ENCODE data around the gene TPGS1. TPM values are rescaled to one million over a fixed set of nuclear protein-coding genes. Genes with fewer than 3 reads are reported as not detected.

TPGS1 gene
- total and polyA plus RNA-seq, 2 of the 8 experiments (the other 6 are each of a cell fraction or from before 2014, with no cell fraction given): 9.1 to 10.6 TPM

DNA sequence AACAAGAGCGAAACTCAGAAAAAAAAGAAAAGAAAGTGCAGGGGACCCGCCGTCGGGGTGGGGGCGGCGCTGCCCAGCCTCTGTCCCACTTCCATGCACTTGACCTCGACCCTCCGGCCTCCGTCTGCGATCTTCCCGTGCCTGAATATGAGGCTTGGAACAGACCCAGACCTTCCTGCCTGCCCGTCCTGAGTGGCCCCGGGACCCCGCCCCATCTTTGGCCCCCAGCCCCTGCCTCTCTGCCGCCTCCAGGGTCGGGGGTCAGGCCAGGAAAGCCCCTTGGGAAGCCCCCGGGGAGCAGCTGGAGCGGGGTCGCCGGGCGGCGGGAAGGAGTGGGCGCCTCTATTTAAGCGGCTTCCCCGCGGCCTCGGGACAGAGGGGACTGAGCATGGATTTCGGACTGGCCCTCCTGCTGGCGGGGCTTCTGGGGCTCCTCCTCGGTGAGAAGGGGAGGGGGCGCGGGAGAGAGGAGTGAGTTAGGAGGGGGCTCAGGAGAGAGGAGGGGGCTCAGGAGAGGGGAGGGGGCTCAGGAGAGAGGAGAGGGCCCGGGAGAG is 11.1 kb upstream of the TPGS1 start, which contains the start of gene MADCAM1 (continued):
- TF ChIP-seq, protein P1, sequence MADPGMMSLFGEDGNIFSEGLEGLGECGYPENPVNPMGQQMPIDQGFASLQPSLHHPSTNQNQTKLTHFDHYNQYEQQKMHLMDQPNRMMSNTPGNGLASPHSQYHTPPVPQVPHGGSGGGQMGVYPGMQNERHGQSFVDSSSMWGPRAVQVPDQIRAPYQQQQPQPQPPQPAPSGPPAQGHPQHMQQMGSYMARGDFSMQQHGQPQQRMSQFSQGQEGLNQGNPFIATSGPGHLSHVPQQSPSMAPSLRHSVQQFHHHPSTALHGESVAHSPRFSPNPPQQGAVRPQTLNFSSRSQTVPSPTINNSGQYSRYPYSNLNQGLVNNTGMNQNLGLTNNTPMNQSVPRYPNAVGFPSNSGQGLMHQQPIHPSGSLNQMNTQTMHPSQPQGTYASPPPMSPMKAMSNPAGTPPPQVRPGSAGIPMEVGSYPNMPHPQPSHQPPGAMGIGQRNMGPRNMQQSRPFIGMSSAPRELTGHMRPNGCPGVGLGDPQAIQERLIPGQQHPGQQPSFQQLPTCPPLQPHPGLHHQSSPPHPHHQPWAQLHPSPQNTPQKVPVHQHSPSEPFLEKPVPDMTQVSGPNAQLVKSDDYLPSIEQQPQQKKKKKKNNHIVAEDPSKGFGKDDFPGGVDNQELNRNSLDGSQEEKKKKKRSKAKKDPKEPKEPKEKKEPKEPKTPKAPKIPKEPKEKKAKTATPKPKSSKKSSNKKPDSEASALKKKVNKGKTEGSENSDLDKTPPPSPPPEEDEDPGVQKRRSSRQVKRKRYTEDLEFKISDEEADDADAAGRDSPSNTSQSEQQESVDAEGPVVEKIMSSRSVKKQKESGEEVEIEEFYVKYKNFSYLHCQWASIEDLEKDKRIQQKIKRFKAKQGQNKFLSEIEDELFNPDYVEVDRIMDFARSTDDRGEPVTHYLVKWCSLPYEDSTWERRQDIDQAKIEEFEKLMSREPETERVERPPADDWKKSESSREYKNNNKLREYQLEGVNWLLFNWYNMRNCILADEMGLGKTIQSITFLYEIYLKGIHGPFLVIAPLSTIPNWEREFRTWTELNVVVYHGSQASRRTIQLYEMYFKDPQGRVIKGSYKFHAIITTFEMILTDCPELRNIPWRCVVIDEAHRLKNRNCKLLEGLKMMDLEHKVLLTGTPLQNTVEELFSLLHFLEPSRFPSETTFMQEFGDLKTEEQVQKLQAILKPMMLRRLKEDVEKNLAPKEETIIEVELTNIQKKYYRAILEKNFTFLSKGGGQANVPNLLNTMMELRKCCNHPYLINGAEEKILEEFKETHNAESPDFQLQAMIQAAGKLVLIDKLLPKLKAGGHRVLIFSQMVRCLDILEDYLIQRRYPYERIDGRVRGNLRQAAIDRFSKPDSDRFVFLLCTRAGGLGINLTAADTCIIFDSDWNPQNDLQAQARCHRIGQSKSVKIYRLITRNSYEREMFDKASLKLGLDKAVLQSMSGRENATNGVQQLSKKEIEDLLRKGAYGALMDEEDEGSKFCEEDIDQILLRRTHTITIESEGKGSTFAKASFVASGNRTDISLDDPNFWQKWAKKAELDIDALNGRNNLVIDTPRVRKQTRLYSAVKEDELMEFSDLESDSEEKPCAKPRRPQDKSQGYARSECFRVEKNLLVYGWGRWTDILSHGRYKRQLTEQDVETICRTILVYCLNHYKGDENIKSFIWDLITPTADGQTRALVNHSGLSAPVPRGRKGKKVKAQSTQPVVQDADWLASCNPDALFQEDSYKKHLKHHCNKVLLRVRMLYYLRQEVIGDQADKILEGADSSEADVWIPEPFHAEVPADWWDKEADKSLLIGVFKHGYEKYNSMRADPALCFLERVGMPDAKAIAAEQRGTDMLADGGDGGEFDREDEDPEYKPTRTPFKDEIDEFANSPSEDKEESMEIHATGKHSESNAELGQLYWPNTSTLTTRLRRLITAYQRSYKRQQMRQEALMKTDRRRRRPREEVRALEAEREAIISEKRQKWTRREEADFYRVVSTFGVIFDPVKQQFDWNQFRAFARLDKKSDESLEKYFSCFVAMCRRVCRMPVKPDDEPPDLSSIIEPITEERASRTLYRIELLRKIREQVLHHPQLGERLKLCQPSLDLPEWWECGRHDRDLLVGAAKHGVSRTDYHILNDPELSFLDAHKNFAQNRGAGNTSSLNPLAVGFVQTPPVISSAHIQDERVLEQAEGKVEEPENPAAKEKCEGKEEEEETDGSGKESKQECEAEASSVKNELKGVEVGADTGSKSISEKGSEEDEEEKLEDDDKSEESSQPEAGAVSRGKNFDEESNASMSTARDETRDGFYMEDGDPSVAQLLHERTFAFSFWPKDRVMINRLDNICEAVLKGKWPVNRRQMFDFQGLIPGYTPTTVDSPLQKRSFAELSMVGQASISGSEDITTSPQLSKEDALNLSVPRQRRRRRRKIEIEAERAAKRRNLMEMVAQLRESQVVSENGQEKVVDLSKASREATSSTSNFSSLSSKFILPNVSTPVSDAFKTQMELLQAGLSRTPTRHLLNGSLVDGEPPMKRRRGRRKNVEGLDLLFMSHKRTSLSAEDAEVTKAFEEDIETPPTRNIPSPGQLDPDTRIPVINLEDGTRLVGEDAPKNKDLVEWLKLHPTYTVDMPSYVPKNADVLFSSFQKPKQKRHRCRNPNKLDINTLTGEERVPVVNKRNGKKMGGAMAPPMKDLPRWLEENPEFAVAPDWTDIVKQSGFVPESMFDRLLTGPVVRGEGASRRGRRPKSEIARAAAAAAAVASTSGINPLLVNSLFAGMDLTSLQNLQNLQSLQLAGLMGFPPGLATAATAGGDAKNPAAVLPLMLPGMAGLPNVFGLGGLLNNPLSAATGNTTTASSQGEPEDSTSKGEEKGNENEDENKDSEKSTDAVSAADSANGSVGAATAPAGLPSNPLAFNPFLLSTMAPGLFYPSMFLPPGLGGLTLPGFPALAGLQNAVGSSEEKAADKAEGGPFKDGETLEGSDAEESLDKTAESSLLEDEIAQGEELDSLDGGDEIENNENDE (IDR thresholded peaks at IDR 0.05; ENCODE audit: insufficient replicate concordance, low read length): no peak
- TF ChIP-seq SP4 (IDR thresholded peaks at IDR 0.05; ENCODE audit: low read length) (no peak), BRCA1 (IDR thresholded peaks at IDR 0.05; ENCODE audit: low read depth, low read length) (no peak), CEBPB (IDR thresholded peaks at IDR 0.05; ENCODE audit: low read depth, low read length) (no peak), GTF2F1 (IDR thresholded peaks at IDR 0.05; ENCODE audit: borderline replicate concordance, low read depth, low read length) (no peak), PHF8 (conservative IDR thresholded peaks at IDR 0.05; ENCODE audit: low read depth, low read length) (no peak), EGR1 (IDR thresholded peaks at IDR 0.05; ENCODE audit: borderline replicate concordance, low read depth, low read length) (no peak), TCF12 (IDR thresholded peaks at IDR 0.05; ENCODE audit: low read depth, low read length) (no peak), JUN (IDR thresholded peaks at IDR 0.05; ENCODE audit: low read depth, low read length) (no peak), CHD1 (IDR thresholded peaks at IDR 0.05; ENCODE audit: low read depth, low read length) (no peak), KDM1A (IDR thresholded peaks at IDR 0.05; ENCODE audit: borderline replicate concordance, low read length) (no peak; the same call in 1 of the 2 replicates), HDAC6 (IDR thresholded peaks at IDR 0.05; ENCODE audit: low read depth, low read length) (no peak)
